H9 (cell line): Measurements from ENCODE around the gene TNP2. TPM values are rescaled to one million over a fixed set of nuclear protein-coding genes. Genes with fewer than 3 reads are reported as not detected.

Experiments
- DNase-seq: peaks from one replicate; pipeline ENCODE4 v3.0.0-alpha.2; 2017
- H2AFZ ChIP-seq: one replicate; pipeline ENCODE4 v1.6.1; 2013; ENCODE audit warnings: mild to moderate bottlenecking, low read length, control low read depth, moderate library complexity
- H2AK5ac ChIP-seq: 2 replicates; pipeline ENCODE4 v1.6.1; 2013; ENCODE audit warnings: low read length, control low read depth, mixed read lengths; ENCODE audit not compliant: insufficient read length
- H2BK120ac ChIP-seq: one replicate; pipeline ENCODE4 v1.6.1; 2013; ENCODE audit warnings: low read depth, mild to moderate bottlenecking, low read length, control low read depth, inconsistent platforms; ENCODE audit not compliant: poor library complexity, severe bottlenecking
- H2BK12ac ChIP-seq: 2 replicates; pipeline ENCODE4 v1.6.1; 2013; ENCODE audit warnings: low read length, control low read depth, mixed read lengths, low read depth; ENCODE audit not compliant: insufficient read length
- H2BK15ac ChIP-seq: 2 replicates; pipeline ENCODE4 v1.6.1; 2013; ENCODE audit warnings: low read depth, low read length, control low read depth
- H2BK20ac ChIP-seq: one replicate; pipeline ENCODE4 v1.6.1; 2013; ENCODE audit warnings: low read depth, mild to moderate bottlenecking, low read length, control low read depth, inconsistent platforms; ENCODE audit not compliant: poor library complexity, severe bottlenecking
- H2BK5ac ChIP-seq: 2 replicates; pipeline ENCODE4 v1.6.1; 2013; ENCODE audit warnings: low read length, control low read depth, mixed read lengths; ENCODE audit not compliant: insufficient read length
- H3K14ac ChIP-seq: 2 replicates; pipeline ENCODE4 v1.6.1; 2013; ENCODE audit warnings: low read length, control low read depth; ENCODE audit not compliant: insufficient read depth
- H3K18ac ChIP-seq: 2 replicates; pipeline ENCODE4 v1.6.1; 2013; ENCODE audit warnings: low read depth, mild to moderate bottlenecking, mixed read lengths, low read length, control low read depth; ENCODE audit not compliant: insufficient read length
- H3K23ac ChIP-seq: 2 replicates; pipeline ENCODE4 v1.6.1; 2013; ENCODE audit warnings: low read length, control low read depth, mixed read lengths, low read depth; ENCODE audit not compliant: insufficient read length
- H3K23me2 ChIP-seq: 2 replicates; pipeline ENCODE4 v1.6.1; 2013; ENCODE audit warnings: low read depth, mild to moderate bottlenecking, mixed read lengths, low read length, control low read depth; ENCODE audit not compliant: insufficient read length, poor library complexity, severe bottlenecking
- H3K27ac ChIP-seq: 2 replicates; pipeline ENCODE4 v1.5.1; 2013; ENCODE audit warnings: low read length, control low read depth, mixed read lengths, low read depth; ENCODE audit not compliant: insufficient read length
- H3K27me3 ChIP-seq: 2 replicates; pipeline ENCODE4 v1.6.1; 2013; ENCODE audit warnings: low read length, control low read depth, inconsistent platforms; ENCODE audit not compliant: insufficient read depth
- H3K4ac ChIP-seq: 2 replicates; pipeline ENCODE4 v1.6.1; 2013; ENCODE audit warnings: low read depth, mild to moderate bottlenecking, control low read depth, inconsistent platforms, low read length, moderate library complexity
- H3K4me1 ChIP-seq: 2 replicates; pipeline ENCODE4 v1.6.1; 2013; ENCODE audit warnings: low read length, control low read depth, inconsistent platforms; ENCODE audit not compliant: insufficient read depth
- H3K4me2 ChIP-seq: 2 replicates; pipeline ENCODE4 v1.6.1; 2013; ENCODE audit warnings: low read length, control low read depth, mixed read lengths; ENCODE audit not compliant: insufficient read length, insufficient read depth
- H3K56ac ChIP-seq: 2 replicates; pipeline ENCODE4 v1.6.1; 2013; ENCODE audit warnings: low read depth, mild to moderate bottlenecking, mixed read lengths, low read length, control low read depth; ENCODE audit not compliant: insufficient read length
- H3K79me1 ChIP-seq: 2 replicates; pipeline ENCODE4 v1.6.1; 2013; ENCODE audit warnings: low read depth, mild to moderate bottlenecking, moderate library complexity, low read length, control low read depth, inconsistent platforms; ENCODE audit not compliant: insufficient read depth, poor library complexity, severe bottlenecking
- H3K79me2 ChIP-seq: 2 replicates; pipeline ENCODE4 v1.6.1; 2013; ENCODE audit warnings: low read length, control low read depth, inconsistent platforms; ENCODE audit not compliant: insufficient read depth
- H3K9ac ChIP-seq: 2 replicates; pipeline ENCODE4 v1.6.1; 2013; ENCODE audit warnings: low read length, control low read depth, mixed read lengths; ENCODE audit not compliant: insufficient read length; ENCODE audit errors: extremely low read depth
- H3K9me3 ChIP-seq: one replicate; pipeline ENCODE4 v1.6.1; 2013; ENCODE audit warnings: low read depth, low read length, inconsistent platforms; ENCODE audit not compliant: control insufficient read depth
- H3T11ph ChIP-seq: one replicate; pipeline ENCODE4 v1.6.1; 2013; ENCODE audit warnings: mild to moderate bottlenecking, low read length, control low read depth, inconsistent platforms
- H4K20me1 ChIP-seq: one replicate; pipeline ENCODE4 v1.6.1; 2013; ENCODE audit not compliant: control insufficient read depth, insufficient read length, insufficient read depth
- H4K5ac ChIP-seq: 2 replicates; pipeline ENCODE4 v1.6.1; 2013; ENCODE audit warnings: low read depth, mild to moderate bottlenecking, mixed read lengths, low read length, control low read depth; ENCODE audit not compliant: insufficient read length
- H4K8ac ChIP-seq: replicated peaks from 2 replicates; pipeline ENCODE4 v1.6.1; 2013; ENCODE audit warnings: low read length, control low read depth, mixed read lengths, low read depth; ENCODE audit not compliant: insufficient read length
- H4K91ac ChIP-seq: 2 replicates; pipeline ENCODE4 v1.6.1; 2013; ENCODE audit warnings: low read depth, mild to moderate bottlenecking, moderate library complexity, mixed read lengths, low read length, control low read depth; ENCODE audit not compliant: insufficient read length
- H3K27ac Mint-ChIP-seq, 3 experiments: 2 replicates in 2 of 3; 3 replicates in 1 of 3; pipeline ENCODE4 v1.8.0; 2020 to 2021; ENCODE audit warnings: mixed read lengths in 3 of 3, mild to moderate bottlenecking in 1 of 3, moderate library complexity in 1 of 3
- H3K27me3 Mint-ChIP-seq: 2 replicates; pipeline ENCODE4 v1.8.0; 2021; ENCODE audit warnings: low read depth, mild to moderate bottlenecking, moderate library complexity, mixed read lengths
- H3K36me3 Mint-ChIP-seq, 3 experiments: 2 replicates in 2 of 3; 3 replicates in 1 of 3; pipeline ENCODE4 v1.8.0; 2020 to 2021; ENCODE audit warnings: low read depth in 3 of 3, mixed read lengths in 3 of 3; ENCODE audit not compliant: insufficient read depth in 1 of 3
- H3K4me1 Mint-ChIP-seq, 2 experiments: 2 replicates each; pipeline ENCODE4 v1.8.0; 2020; ENCODE audit warnings: mixed read lengths in 2 of 2
- H3K4me3 Mint-ChIP-seq, 2 experiments: 2 replicates in 1 of 2; 3 replicates in 1 of 2; pipeline ENCODE4 v1.8.0; 2020 to 2021; ENCODE audit warnings: mild to moderate bottlenecking in 2 of 2, mixed read lengths in 2 of 2, moderate library complexity in 1 of 2
- H3K9me3 Mint-ChIP-seq, 2 experiments: 2 replicates in 1 of 2; 3 replicates in 1 of 2; pipeline ENCODE4 v1.8.0; 2020; ENCODE audit warnings: mild to moderate bottlenecking in 2 of 2, mixed read lengths in 2 of 2, moderate library complexity in 1 of 2
- CTCF ChIP-seq: fragments of 200-600 bp; sonication (generic); conservative IDR thresholded peaks from 3 replicates; pipeline ENCODE4 v1.8.0; 2021; ENCODE audit warnings: antibody characterized with exemption, mild to moderate bottlenecking
- WGBS: extraction: QIAGEN DNeasy Blood & Tissue Kit; methylation state at CpG from one replicate; pipeline ENCODE4 v1.1.7; 2013; ENCODE audit warnings: missing lambda C conversion rate, low lambda C conversion rate, mixed read lengths; ENCODE audit not compliant: insufficient read length; ENCODE audit errors: extremely low coverage; 5-methylcytosine and 5-hydroxymethylcytosine counted together
- total RNA-seq: library from RNA; stranded (reverse); gene quantifications from 2 replicates; pipeline ENCODE4 v1.2.1, GENCODE V29; 2021

Gene TNP2
- total RNA-seq, 1 experiment from 2014 or later: not detected

GRCh38 chr16:11270602-11271162 is 1.6 kb upstream of the TNP2 start:
- H4K8ac ChIP-seq: no peak overlapping the region
- H3K4me1 Mint-ChIP-seq: peaks cover 6 to 10% of the 10 kb centered on the region in 2 experiments
- H3K36me3 Mint-ChIP-seq: no peaks in the 10 kb centered on the region
- no peak overlapping the region for H3K18ac ChIP-seq
- no peak overlapping the region for H2BK5ac ChIP-seq
- no peaks in the 10 kb centered on the region for H3K27me3 ChIP-seq
- H3K79me2 ChIP-seq: no peaks in the 10 kb centered on the region
- no peak overlapping the region for H3K27ac Mint-ChIP-seq
- no peak overlapping the region for H3K14ac ChIP-seq
- no peaks in the 10 kb centered on the region for H4K20me1 ChIP-seq
- H2AK5ac ChIP-seq: no peak overlapping the region
- no peak overlapping the region for H3T11ph ChIP-seq
- H3K27me3 Mint-ChIP-seq: peaks cover 2% of the 10 kb centered on the region
- H2BK12ac ChIP-seq: no peak overlapping the region
- H2BK20ac ChIP-seq: no peak overlapping the region
- no peaks in the 10 kb centered on the region for H3K9me3 ChIP-seq
- no peak overlapping the region for H3K23ac ChIP-seq
- DNase-seq: no peak
- H3K23me2 ChIP-seq: no peaks in the 10 kb centered on the region
- no peak overlapping the region for H2BK15ac ChIP-seq
- WGBS: no CpG with 5 or more reads among the region's 2 CpGs
- no peak overlapping the region for H3K56ac ChIP-seq
- no peak overlapping the region for H3K4ac ChIP-seq
- H2BK120ac ChIP-seq: no peak overlapping the region
- H3K4me2 ChIP-seq: no peak overlapping the region
- H4K5ac ChIP-seq: no peak overlapping the region
- H3K4me3 Mint-ChIP-seq: no peak overlapping the region
- no peak overlapping the region for H3K27ac ChIP-seq
- no peak for TF ChIP-seq CTCF
- H3K9me3 Mint-ChIP-seq: no peaks in the 10 kb centered on the region; a peak in 1 of 5 replicates
- no peaks in the 10 kb centered on the region for H3K79me1 ChIP-seq
- no peaks in the 10 kb centered on the region for H3K4me1 ChIP-seq
- H4K91ac ChIP-seq: no peak overlapping the region
- no peak overlapping the region for H2AFZ ChIP-seq
- H3K9ac ChIP-seq: no peak overlapping the region
